ENCODE data around the gene PITPNM3. TPM values are rescaled to one million over a fixed set of nuclear protein-coding genes. Genes with fewer than 3 reads are reported as not detected.

The PITPNM3 gene
- total and polyA plus RNA-seq, 4 donors: 0.38 to 3.6 (median 1.2) TPM

- H3K4me1 ChIP-seq (ENCODE audit: control insufficient read depth in 1 of 2, insufficient read depth in 2 of 2, low read length in 2 of 2): no peaks in the 10 kb centered on the region
- H3K27me3 ChIP-seq (ENCODE audit: control insufficient read depth in 1 of 2, insufficient read depth in 2 of 2, low read length in 1 of 2): no peaks in the 10 kb centered on the region
- H3K36me3 ChIP-seq (ENCODE audit: control insufficient read depth in 1 of 2, insufficient read depth in 2 of 2, low read length in 1 of 2): no peaks in the 10 kb centered on the region
- 81 to 88% methylated on average over 3 of the region's 3 CpGs for WGBS, 2 donors
- intact Hi-C loops (cut with DNase I): no loop called here
- ATAC-seq (ENCODE audit: low FRiP score): no peak
- no peak for DNase-seq
- H3K4me3 ChIP-seq (ENCODE audit: low read length in 2 of 2): no peak overlapping the region
- H3K27ac ChIP-seq (ENCODE audit: low read depth in 1 of 2, low read length in 2 of 2): no peak overlapping the region
- no peaks in the 10 kb centered on the region for H3K9me3 ChIP-seq (ENCODE audit: control insufficient read depth, low read length)
Measured at GRCh38 chr17:6514371-6514770, 42.0 kb downstream of the PITPNM3 start.

GRCh38 chr17:6512552-6512951 lies 43.8 kb downstream of the PITPNM3 start:
- H3K27me3 ChIP-seq (ENCODE audit: control insufficient read depth in 1 of 2, insufficient read depth in 2 of 2, low read length in 1 of 2): no peaks in the 10 kb centered on the region
- intact Hi-C loops (cut with DNase I): no loop called here
- H3K27ac ChIP-seq (ENCODE audit: low read depth in 1 of 2, low read length in 2 of 2): no peak overlapping the region
- no peak overlapping the region for H3K4me3 ChIP-seq (ENCODE audit: low read length in 2 of 2)
- DNase-seq (no peak), ATAC-seq (ENCODE audit: low FRiP score) (no peak)
- H3K36me3 ChIP-seq (ENCODE audit: control insufficient read depth in 1 of 2, insufficient read depth in 2 of 2, low read length in 1 of 2): no peaks in the 10 kb centered on the region
- WGBS, 2 donors: 12 to 22% methylated on average over 2 of the region's 2 CpGs
- no peaks in the 10 kb centered on the region for H3K9me3 ChIP-seq (ENCODE audit: control insufficient read depth, low read length)
- no peaks in the 10 kb centered on the region for H3K4me1 ChIP-seq (ENCODE audit: control insufficient read depth in 1 of 2, insufficient read depth in 2 of 2, low read length in 2 of 2)

GRCh38 chr17:6510321-6510977 lies 45.9 kb downstream of the PITPNM3 start:
- H3K27ac ChIP-seq (ENCODE audit: low read depth in 1 of 2, low read length in 2 of 2): no peak overlapping the region
- intact Hi-C loops (cut with DNase I): no loop called here
- no peaks in the 10 kb centered on the region for H3K9me3 ChIP-seq (ENCODE audit: control insufficient read depth, low read length)
- no peak for ATAC-seq (ENCODE audit: low FRiP score)
- peak in 1 of 2 donors; percentile 36 for DNase-seq
- no peaks in the 10 kb centered on the region for H3K4me1 ChIP-seq (ENCODE audit: control insufficient read depth in 1 of 2, insufficient read depth in 2 of 2, low read length in 2 of 2)
- H3K36me3 ChIP-seq (ENCODE audit: control insufficient read depth in 1 of 2, insufficient read depth in 2 of 2, low read length in 1 of 2): no peaks in the 10 kb centered on the region
- no peaks in the 10 kb centered on the region for H3K27me3 ChIP-seq (ENCODE audit: control insufficient read depth in 1 of 2, insufficient read depth in 2 of 2, low read length in 1 of 2)
- H3K4me3 ChIP-seq (ENCODE audit: low read length in 2 of 2): no peak overlapping the region
- 69 to 73% methylated on average over 9 of the region's 9 CpGs for WGBS, 2 donors

GRCh38 chr17:6509921-6510320 lies 46.4 kb downstream of the PITPNM3 start:
- 80 to 86% methylated on average over 4 of the region's 4 CpGs for WGBS, 2 donors
- ATAC-seq (ENCODE audit: low FRiP score) (no peak), DNase-seq (no peak)
- no peaks in the 10 kb centered on the region for H3K9me3 ChIP-seq (ENCODE audit: control insufficient read depth, low read length)
- no peak overlapping the region for H3K4me3 ChIP-seq (ENCODE audit: low read length in 2 of 2)
- H3K4me1 ChIP-seq (ENCODE audit: control insufficient read depth in 1 of 2, insufficient read depth in 2 of 2, low read length in 2 of 2): no peaks in the 10 kb centered on the region
- no peak overlapping the region for H3K27ac ChIP-seq (ENCODE audit: low read depth in 1 of 2, low read length in 2 of 2)
- intact Hi-C loops (cut with DNase I): no loop called here
- H3K27me3 ChIP-seq (ENCODE audit: control insufficient read depth in 1 of 2, insufficient read depth in 2 of 2, low read length in 1 of 2): no peaks in the 10 kb centered on the region
- H3K36me3 ChIP-seq (ENCODE audit: control insufficient read depth in 1 of 2, insufficient read depth in 2 of 2, low read length in 1 of 2): no peaks in the 10 kb centered on the region

- H3K27ac ChIP-seq (ENCODE audit: low read depth in 1 of 2, low read length in 2 of 2): no peak overlapping the region
- intact Hi-C loops (cut with DNase I): no loop called here
- no peaks in the 10 kb centered on the region for H3K36me3 ChIP-seq (ENCODE audit: control insufficient read depth in 1 of 2, insufficient read depth in 2 of 2, low read length in 1 of 2)
- DNase-seq: peak in 1 of 2 donors; percentile 66
- no peaks in the 10 kb centered on the region for H3K4me1 ChIP-seq (ENCODE audit: control insufficient read depth in 1 of 2, insufficient read depth in 2 of 2, low read length in 2 of 2)
- no peaks in the 10 kb centered on the region for H3K9me3 ChIP-seq (ENCODE audit: control insufficient read depth, low read length)
- 57 to 62% methylated on average over 11 of the region's 11 CpGs for WGBS, 2 donors
- peak; percentile 40 for ATAC-seq (ENCODE audit: low FRiP score)
- H3K4me3 ChIP-seq (ENCODE audit: low read length in 2 of 2): no peak overlapping the region
- no peaks in the 10 kb centered on the region for H3K27me3 ChIP-seq (ENCODE audit: control insufficient read depth in 1 of 2, insufficient read depth in 2 of 2, low read length in 1 of 2)
Measured at GRCh38 chr17:6509031-6509771, 47.2 kb downstream of the PITPNM3 start.

- intact Hi-C loops (cut with DNase I): no loop called here
- Histone ChIP-seq H3K36me3 (ENCODE audit: control insufficient read depth in 1 of 2, insufficient read depth in 2 of 2, low read length in 1 of 2) (no peaks in the 10 kb centered on the region), H3K4me1 (ENCODE audit: control insufficient read depth in 1 of 2, insufficient read depth in 2 of 2, low read length in 2 of 2) (no peaks in the 10 kb centered on the region), H3K27me3 (ENCODE audit: control insufficient read depth in 1 of 2, insufficient read depth in 2 of 2, low read length in 1 of 2) (no peaks in the 10 kb centered on the region), H3K4me3 (ENCODE audit: low read length in 2 of 2) (no peak overlapping the region), H3K9me3 (ENCODE audit: control insufficient read depth, low read length) (no peaks in the 10 kb centered on the region), H3K27ac (ENCODE audit: low read depth in 1 of 2, low read length in 2 of 2) (no peak overlapping the region)
- DNase-seq (peak in 1 of 2 donors; percentile 61), ATAC-seq (ENCODE audit: low FRiP score) (no peak)
- 62 to 63% methylated on average over 14 to 15 of the region's 15 CpGs for WGBS, 2 donors
Measured at GRCh38 chr17:6508519-6509030, 47.8 kb downstream of the PITPNM3 start.

- Histone ChIP-seq H3K27ac (ENCODE audit: low read depth in 1 of 2, low read length in 2 of 2) (no peak overlapping the region), H3K9me3 (ENCODE audit: control insufficient read depth, low read length) (no peaks in the 10 kb centered on the region), H3K27me3 (ENCODE audit: control insufficient read depth in 1 of 2, insufficient read depth in 2 of 2, low read length in 1 of 2) (no peaks in the 10 kb centered on the region), H3K4me3 (ENCODE audit: low read length in 2 of 2) (no peak overlapping the region), H3K4me1 (ENCODE audit: control insufficient read depth in 1 of 2, insufficient read depth in 2 of 2, low read length in 2 of 2) (no peaks in the 10 kb centered on the region), H3K36me3 (ENCODE audit: control insufficient read depth in 1 of 2, insufficient read depth in 2 of 2, low read length in 1 of 2) (no peaks in the 10 kb centered on the region)
- WGBS, 2 donors: 85 to 86% methylated on average over 12 of the region's 12 CpGs
- intact Hi-C loops (cut with DNase I): no loop called here
- DNase-seq (peak in 1 of 2 donors; percentile 31), ATAC-seq (ENCODE audit: low FRiP score) (no peak)
Measured at GRCh38 chr17:6508016-6508415, 48.3 kb downstream of the PITPNM3 start.

- Histone ChIP-seq H3K4me3 (ENCODE audit: low read length in 2 of 2) (no peak overlapping the region), H3K27ac (ENCODE audit: low read depth in 1 of 2, low read length in 2 of 2) (no peak overlapping the region), H3K4me1 (ENCODE audit: control insufficient read depth in 1 of 2, insufficient read depth in 2 of 2, low read length in 2 of 2) (no peaks in the 10 kb centered on the region), H3K9me3 (ENCODE audit: control insufficient read depth, low read length) (no peaks in the 10 kb centered on the region), H3K36me3 (ENCODE audit: control insufficient read depth in 1 of 2, insufficient read depth in 2 of 2, low read length in 1 of 2) (no peaks in the 10 kb centered on the region), H3K27me3 (ENCODE audit: control insufficient read depth in 1 of 2, insufficient read depth in 2 of 2, low read length in 1 of 2) (no peaks in the 10 kb centered on the region)
- ATAC-seq (ENCODE audit: low FRiP score) (peak; percentile 37), DNase-seq (peak; percentile 42 to 61)
- intact Hi-C loops (cut with DNase I): no loop called here
- 40 to 53% methylated on average over 7 of the region's 7 CpGs for WGBS, 2 donors
Measured at GRCh38 chr17:6507535-6507934, 48.8 kb downstream of the PITPNM3 start.
